Inferior parietal cortex (tissue), 1 donor: ENCODE results near the gene STK32A.

ENCODE experiments used
- DNase-seq: peaks from one replicate; pipeline ENCODE4 v3.0.0-alpha.2; 2016; ENCODE audit errors: extremely low spot score

The STK32A gene

DNA sequence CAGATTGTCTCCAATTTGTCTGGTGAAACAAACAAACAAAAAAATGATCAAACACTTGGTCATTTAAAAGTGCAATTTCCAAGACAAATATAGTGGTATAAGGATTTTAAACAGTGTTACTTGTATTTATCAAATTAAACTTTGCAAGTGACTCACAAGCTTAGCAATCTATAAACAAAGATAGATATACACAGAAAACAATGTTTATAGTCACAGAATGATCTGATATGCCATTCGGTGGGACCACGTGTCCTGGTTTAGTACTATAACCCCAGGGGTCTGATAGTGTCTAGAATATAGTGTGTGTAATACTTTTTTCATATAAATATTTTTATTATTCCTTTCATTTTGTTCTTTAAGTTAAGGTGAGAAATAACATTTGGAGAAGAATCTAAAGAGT lies 183.8 kb downstream of the STK32A start:
- no peak for DNase-seq

GRCh38 chr5:147426640-147427327 lies 192.0 kb downstream of the STK32A start:
- no peak for DNase-seq

DNA sequence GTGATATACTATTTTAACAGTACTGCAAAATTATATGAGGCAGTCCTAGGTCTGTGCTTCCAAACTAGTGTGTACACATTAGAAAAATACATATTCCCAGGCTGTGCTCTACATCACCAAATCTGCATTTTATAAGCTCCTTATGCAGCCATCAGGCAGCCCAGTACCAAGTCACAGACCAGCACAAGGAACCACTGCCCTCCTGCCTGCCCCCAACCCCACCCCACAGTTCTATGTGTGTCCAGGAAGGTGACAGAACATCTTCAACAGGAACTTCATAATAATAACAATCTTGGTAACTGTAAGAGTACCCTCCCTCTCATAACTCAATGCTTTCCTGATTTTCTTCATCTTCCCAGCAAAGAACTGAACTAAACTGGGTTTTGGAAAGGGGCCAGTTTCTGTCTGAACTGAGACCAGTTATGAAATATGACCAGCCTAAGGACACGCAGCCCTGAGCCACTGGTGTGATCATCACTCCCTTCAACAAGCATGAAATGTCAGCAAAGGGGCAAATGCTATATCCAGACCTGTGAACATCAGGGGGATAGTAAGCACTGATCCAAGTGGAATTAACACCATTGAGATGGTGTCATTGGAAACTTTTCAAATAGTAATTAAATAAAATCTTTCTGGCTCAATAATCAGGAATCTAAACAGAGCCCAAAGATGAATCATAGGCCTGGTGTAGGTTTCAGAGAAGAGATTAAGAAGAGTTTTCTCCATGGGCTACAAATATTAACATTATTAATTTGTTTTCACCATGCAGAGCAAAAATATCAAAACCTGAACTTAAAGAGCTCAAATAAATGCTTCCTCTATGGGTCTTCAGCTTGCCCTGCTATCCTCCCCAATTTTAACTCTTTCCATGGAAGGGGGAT lies 192.9 kb downstream of the STK32A start:
- no peak for DNase-seq

GRCh38 chr5:147430628-147431027 lies 195.8 kb downstream of the STK32A start:
- no peak for DNase-seq

GRCh38 chr5:147431586-147431985 lies 196.8 kb downstream of the STK32A start:
- DNase-seq, result no peak

- DNase-seq, result no peak
These were observed 197.5 kb downstream of the STK32A start for GRCh38 chr5:147432323-147432722.

- DNase-seq, result no peak
These were observed 199.2 kb downstream of the STK32A start for GRCh38 chr5:147434049-147434448.

GRCh38 chr5:147436596-147436995 lies 201.8 kb downstream of the STK32A start:
- no peak for DNase-seq

- no peak for DNase-seq
These were observed 202.4 kb downstream of the STK32A start for GRCh38 chr5:147437161-147437596.
